Posterior cingulate gyrus (tissue), 11 donors: ENCODE data around the gene PDAP1.
"Not testable (repeated sequence)": the region's sequence is repeated elsewhere in the genome, so short reads cannot be mapped to it uniquely, and the experiment has no call there.

ENCODE experiments used
- DNase-seq, 10 donors: peaks; one replicate each; pipeline versions ENCODE4 v3.0.0 to v3.0.0-alpha.2; 2020 to 2021; ENCODE audit warnings: mixed read lengths in 3 of 10
- intact Hi-C: fragments of 100-400 bp; cut with DNase I; formaldehyde crosslinking; loops from one replicate; pipeline ENCODE4 v1.15.1; 2023

The PDAP1 gene

GRCh38 chr7:99408379-99409191, at the start of gene PDAP1, which contains the start of gene BUD31:
TSS of gene PDAP1 (minus strand) at chr7:99408597. CDS start at chr7:99408548, 49 bp downstream.
TSS of gene BUD31 (plus strand) at chr7:99408969. CDS start at chr7:99411093, 2,124 bp downstream.
- DNase-seq, result peak; percentile 86 to 99 (median 90)
- intact Hi-C loops, result loop anchor here (1.0 to 10.0 kb wide), 2 partner anchors 31 to 84 kb away; partner anchors contain the start of gene ARPC1A

GRCh38 chr7:99457650-99458493, 49.5 kb upstream of the PDAP1 start:
- DNase-seq, result peak in 2 of 10 donors; percentile 67
- intact Hi-C loops, result no loop called here

DNA sequence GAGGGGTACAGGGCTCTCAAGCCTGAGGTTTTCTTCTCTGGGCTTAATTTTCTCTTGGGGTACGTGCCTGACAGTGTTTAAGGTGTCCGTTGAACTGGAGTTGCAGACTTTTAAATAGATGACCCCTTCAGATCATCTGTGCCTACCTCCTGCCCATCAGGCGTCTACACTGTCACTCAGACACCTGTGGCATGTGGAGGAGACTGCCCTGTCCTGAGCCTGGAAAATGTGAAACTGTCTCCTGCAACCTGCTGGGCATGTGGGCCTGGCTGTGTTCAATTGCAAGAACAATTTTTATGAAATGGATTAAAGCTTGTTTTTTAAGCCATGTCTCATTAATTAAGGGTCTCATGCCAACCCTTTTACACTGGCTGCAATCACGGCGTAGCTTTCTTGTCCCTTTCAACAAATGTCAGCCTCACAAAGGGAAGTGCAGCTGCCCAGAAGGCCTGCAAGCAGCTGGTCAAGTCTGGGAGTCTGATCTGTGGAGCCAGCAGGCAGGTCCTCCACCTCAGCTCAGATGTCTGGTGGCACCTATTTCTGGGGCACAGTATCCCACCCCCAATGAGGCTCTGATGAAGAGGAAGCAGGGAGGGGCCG, 48.8 kb upstream of the PDAP1 start:
- intact Hi-C loops, result no loop called here

DNA sequence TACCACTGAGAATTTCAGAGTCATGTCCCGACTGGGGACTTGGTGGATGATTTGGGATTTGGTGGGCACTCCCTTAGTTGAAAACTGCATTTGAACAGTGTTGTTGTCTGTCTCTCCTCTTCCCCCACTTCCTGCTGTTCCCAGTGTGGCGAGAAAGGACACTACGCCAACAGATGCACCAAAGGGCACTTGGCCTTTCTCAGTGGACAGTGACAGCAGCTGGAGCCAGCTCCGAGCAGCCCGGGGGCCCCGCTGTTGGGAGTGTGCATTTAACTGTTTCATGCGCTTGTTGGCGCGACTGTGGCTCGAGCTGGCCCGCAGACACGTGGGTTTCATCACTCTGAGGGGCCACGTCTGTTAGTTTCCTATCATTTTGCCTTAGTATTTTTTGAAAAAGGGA, 47.9 kb upstream of the PDAP1 start:
- DNase-seq, result peak in 2 of 10 donors; percentile 27 to 70
- intact Hi-C loops, result no loop called here

More for the DNA sequence above, 48.8 kb upstream of the PDAP1 start:
- DNase-seq, result peak in 2 of 10 donors; percentile 12 to 31

DNA sequence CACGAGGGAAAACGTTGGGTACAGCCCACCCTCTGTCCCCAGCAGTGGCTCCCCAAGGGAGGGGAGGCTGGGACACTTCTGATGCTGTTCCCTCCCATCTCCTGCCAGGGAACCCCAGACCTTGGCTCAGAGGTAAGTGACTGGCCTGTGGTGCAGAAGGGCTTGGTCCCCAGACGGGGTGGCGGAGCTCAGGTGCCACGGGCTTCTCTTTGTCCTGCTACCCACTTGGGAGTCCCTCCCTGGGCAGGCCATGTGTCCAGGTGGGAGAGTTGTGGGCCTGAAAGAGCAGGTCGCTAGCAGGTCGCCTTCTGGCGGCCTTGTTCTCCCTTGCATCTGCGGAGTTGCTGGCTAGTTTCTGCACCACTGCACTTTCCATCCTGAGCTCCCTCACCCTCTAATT, 47.5 kb upstream of the PDAP1 start:
- no peak for DNase-seq
- intact Hi-C loops, result no loop called here

DNA sequence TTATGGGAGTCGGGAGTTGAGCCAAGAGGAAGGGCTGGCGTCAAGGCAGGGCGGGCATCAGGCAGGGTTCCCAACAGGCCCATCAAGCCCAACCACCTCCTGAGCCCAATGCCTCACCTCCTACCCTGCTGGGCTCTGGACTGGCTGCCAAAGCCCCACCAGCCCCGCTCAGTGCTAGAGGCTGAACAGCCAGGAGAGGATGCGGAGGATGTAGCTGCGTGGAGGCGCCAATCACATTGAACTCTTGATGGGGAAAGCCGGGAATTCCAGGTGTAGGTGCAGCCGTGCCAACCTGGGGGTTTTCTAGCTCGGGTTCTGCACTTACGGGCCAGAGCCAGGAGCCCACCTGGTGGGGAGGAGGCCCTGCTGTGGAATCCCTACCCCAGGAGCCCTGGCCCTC, 44.7 kb upstream of the PDAP1 start:
- no peak for DNase-seq
- intact Hi-C loops, result no loop called here

DNA sequence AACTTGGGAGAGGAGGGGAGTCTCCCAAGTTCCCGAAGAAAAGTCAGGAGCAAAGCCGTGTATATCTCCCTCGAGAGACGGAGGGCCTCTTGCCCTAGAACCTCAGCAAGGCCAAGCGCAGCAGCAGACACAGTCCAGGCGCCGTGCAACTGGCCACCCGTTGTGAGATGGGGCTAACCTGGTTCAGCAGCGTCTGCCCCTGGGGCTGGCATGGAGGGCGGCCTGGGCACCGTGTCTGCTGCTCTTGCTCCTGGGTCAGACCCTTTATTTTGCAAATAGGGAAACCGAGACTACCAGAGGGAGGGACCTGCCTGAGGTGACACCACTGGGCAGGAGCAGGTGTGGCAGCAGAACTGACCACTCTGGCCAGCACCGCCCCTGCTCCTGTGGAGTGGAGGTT, 44.1 kb upstream of the PDAP1 start:
- intact Hi-C loops, result no loop called here
- DNase-seq, result no peak

DNA sequence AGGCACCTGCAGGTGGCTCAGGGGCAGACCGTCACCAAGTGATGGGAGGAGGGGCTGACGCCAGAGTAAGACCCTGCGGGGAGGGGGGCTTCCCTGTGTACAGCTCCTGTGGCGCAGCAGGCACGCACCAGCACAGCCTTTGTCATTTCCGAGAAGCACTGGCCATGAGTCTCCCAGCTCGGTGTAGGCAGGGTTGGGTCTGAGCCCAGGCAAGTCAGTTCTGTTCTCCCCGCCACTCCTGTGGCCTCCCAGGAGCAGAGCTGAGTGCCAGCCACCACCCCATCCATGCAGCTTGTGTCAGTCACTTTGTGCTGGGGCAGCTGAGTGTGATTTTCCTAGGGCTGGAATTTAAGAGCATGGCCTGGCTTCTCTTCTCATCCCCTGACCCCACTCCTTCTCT, 43.5 kb upstream of the PDAP1 start:
- intact Hi-C loops, result no loop called here
- DNase-seq, result peak in 9 of 10 donors; percentile 31 to 94 (median 74)

DNA sequence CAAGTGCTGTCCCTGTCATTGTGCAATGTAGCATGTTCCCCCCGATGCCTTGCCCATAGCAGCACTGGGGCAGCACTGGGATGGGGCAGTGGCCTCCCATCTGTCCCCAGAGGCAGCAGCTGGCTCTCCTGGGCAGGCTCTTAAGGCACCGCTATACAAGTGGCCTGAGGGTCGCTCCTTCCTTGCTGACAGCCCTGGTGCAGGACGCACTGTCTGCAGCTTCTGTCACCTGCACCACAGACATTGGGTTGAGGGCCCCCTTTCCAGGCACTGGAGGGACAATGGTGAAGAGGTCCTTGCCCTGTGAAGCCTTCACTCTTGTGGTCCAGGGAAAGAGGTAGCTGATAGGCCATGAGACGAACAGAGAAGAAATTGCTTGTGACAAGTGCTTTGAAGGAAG, 40.9 kb upstream of the PDAP1 start:
- intact Hi-C loops, result no loop called here
- DNase-seq, result no peak

DNA sequence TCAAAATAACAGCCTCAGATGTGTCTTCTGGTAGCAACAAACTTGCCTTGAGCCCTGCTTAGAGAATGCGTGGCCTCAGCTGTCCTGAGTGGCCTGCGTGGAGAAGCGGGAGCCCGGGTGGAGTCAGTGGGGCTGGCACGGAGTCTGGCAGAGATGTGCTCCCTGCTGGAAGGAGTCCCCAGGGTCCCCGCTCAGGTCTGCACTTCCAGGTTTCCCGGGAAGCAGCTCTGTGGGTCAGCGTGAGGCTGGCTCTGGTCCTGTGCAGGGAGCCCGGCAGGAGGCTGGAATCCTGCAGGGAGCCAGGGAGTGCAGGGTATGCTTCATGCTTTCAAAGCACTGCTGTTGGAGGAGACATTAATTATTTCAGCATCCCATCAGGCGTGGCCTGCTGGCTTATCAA, 40.5 kb upstream of the PDAP1 start:
- intact Hi-C loops, result no loop called here
- DNase-seq, result no peak

- DNase-seq, result no peak
- intact Hi-C loops, result no loop called here
These were observed 39.5 kb upstream of the PDAP1 start for GRCh38 chr7:99447943-99448342.

- DNase-seq, result no peak
- intact Hi-C loops, result no loop called here
These were observed 37.7 kb upstream of the PDAP1 start for GRCh38 chr7:99446096-99446495.

- intact Hi-C loops, result no loop called here
- DNase-seq, result no peak
These were observed 31.8 kb upstream of the PDAP1 start for GRCh38 chr7:99440195-99440594.

DNA sequence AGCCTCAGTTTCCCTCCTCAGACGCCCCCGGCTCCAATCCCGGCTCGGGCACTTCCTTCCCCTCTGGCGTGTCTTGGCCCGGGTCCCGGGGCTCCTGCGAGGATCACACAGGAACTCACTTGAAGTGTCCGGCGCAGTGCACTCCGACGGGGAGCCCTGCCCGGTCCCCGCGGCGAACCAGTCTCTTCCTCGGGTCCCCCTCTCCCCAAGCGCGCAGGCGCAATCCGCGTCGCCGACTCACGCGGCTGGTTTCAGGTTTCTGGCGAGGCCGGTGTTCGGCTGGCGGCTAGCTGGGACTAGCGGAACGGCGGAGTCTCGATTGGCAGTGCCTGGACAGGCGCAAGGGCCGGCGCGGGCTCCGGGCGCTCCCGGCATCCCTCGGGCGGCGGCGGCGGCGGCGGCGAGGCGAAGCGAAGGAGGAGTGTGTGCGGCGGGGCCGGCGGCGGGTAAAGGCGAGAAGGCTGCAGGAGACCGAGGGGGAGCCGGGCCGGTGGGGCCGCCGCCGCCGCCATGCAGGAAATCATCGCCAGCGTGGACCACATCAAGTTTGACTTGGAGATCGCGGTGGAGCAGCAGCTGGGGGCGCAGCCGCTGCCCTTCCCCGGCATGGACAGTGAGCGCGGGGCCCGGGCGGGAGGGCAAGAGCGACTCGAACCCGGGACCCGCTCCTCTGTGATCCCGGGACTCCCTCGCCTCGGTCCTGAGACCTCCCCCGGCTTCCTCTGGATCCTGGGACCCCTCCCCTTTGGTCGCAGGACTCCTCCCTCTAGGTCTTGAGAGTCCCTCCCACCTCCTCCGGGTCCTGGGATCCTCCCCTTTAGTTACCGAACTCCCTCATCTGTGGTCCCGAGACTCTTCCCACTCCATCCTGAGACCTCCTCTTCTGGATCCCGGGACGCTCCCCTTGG, 30.4 kb upstream of the PDAP1 start, which contains the start of the genes CPSF4 and PTCD1:
CPSF4 (plus strand) TSS at position 371 of the 908 bp plus-strand sequence; CDS start at position 511, 140 bp downstream.
PTCD1 (minus strand) TSS at position 226 of the 908 bp plus-strand sequence. CDS start 3,556 bp downstream, outside the sequence.
- intact Hi-C loops, result loop anchor here (1.0 kb wide), 2 partner anchors 27 to 31 kb away; partner anchors contain the start of genes ATP5MF, BUD31 and PDAP1
- peak; percentile 92 to 99 (median 97) for DNase-seq

- intact Hi-C loops, result loop anchor here (1.0 kb wide), 1 partner anchor 28 kb away; the partner anchor contains the start of gene ATP5MF
- no peak for DNase-seq
These were observed 29.7 kb upstream of the PDAP1 start for GRCh38 chr7:99437946-99438572.

- no peak for DNase-seq
- intact Hi-C loops, result no loop called here
These were observed 24.8 kb upstream of the PDAP1 start for GRCh38 chr7:99433158-99433557.

DNA sequence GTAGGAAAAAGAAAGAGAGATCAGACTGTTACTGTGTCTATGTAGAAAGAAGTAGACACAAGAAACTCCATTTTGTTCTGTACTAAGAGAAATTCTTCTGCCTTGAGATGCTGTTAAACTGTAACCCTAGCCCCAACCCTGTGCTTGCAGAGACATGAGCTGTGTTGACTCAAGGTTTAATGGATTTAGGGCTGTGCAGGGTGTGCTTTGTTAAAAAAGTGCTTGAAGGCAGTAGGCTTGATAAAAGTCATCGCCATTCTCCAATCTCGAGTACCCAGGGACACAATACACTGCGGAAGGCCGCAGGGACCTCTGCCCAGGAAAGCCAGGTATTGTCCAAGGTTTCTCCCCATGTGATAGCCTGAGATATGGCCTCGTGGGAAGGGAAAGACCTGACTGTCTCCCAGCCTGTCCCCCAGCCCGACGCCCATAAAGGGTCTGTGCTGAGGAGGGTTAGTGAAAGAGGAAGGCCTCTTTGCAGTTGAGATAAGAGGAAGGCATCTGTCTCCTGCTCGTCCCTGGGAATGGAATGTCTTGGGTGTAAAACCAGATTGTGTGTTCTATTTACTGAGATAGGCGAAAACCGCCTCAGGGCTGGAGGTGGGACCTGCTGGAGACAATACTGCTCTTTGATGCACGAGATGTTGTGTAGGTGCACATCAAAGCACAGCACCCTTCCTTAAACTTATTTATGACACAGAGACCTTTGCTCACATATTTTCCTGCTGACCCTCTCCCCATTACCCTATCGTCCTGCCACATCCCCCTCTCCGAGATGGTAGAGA, 23.6 kb upstream of the PDAP1 start:
- intact Hi-C loops, DNase-seq: not testable (repeated sequence)

DNA sequence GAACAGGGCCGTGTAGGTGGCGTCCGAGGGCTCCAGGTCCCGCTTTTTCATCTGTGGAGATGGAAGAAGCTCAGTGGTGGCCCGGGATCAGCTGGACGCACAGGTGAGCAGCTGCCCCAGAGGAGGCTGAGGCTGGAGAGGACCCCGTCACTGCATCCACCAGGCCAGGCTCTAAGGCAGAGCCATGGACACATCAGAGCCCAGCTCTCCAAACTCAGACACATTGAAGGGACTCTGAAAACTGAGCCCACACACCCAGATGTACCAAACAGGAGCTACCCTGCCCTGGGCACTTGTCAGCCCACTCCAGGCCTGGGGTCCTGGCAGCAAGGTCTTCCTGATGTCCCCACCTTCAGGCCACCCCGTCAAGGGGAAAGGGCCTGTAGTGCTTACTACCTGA, 21.4 kb upstream of the PDAP1 start:
- no peak for DNase-seq
- intact Hi-C loops, result no loop called here
